Parathyroid adenoma (tissue), 2 donors: Measurements from ENCODE around the gene SUSD6.
"Not testable (repeated sequence)": the region's sequence is repeated elsewhere in the genome, so short reads cannot be mapped to it uniquely, and the experiment has no call there.

ENCODE experiments used
- H2AFZ ChIP-seq: fragments of 300-600 bp; sonication (generic); one replicate; pipeline ENCODE4 v1.7.0; 2017; ENCODE audit warnings: antibody characterized with exemption, mild to moderate bottlenecking
- H3K27ac ChIP-seq: fragments of 300-600 bp; sonication (generic); one replicate; pipeline ENCODE4 v1.7.0; 2017
- H3K27me3 ChIP-seq: fragments of 300-600 bp; sonication (generic); one replicate; pipeline ENCODE4 v1.7.0; 2017; ENCODE audit warnings: low read length; ENCODE audit not compliant: control insufficient read depth, insufficient read depth
- H3K36me3 ChIP-seq: fragments of 300-600 bp; sonication (generic); one replicate; pipeline ENCODE4 v1.7.0; 2017; ENCODE audit warnings: low read length; ENCODE audit not compliant: control insufficient read depth, insufficient read depth
- H3K4me1 ChIP-seq: fragments of 300-600 bp; sonication (generic); one replicate; pipeline ENCODE4 v1.7.0; 2017; ENCODE audit warnings: control low read depth
- H3K4me2 ChIP-seq: fragments of 300-600 bp; sonication (generic); one replicate; pipeline ENCODE4 v1.7.0; 2017; ENCODE audit warnings: low read length
- H3K4me3 ChIP-seq: fragments of 300-600 bp; sonication (generic); one replicate; pipeline ENCODE4 v1.7.0; 2017; ENCODE audit warnings: low read depth, low read length
- H3K79me2 ChIP-seq: fragments of 300-600 bp; sonication (generic); one replicate; pipeline ENCODE4 v1.7.0; 2017; ENCODE audit warnings: control low read depth
- H3K9ac ChIP-seq: fragments of 300-600 bp; sonication (generic); one replicate; pipeline ENCODE4 v1.7.0; 2017; ENCODE audit warnings: mild to moderate bottlenecking
- H3K9me3 ChIP-seq: fragments of 300-600 bp; sonication (generic); one replicate; pipeline ENCODE4 v1.7.0; 2017; ENCODE audit warnings: low read length; ENCODE audit not compliant: control insufficient read depth
- CTCF ChIP-seq: fragments of 300-600 bp; sonication (generic); IDR thresholded peaks from one replicate; pipeline ENCODE4 v1.7.0; 2017; ENCODE audit warnings: antibody characterized with exemption, mild to moderate bottlenecking
- donor health status: primary hyperparathyroidism.

SUSD6 gene

GRCh38 chr14:69696633-69697557 lies 85.5 kb downstream of the SUSD6 start:
- Histone ChIP-seq H3K4me3 (no peak overlapping the region), H3K36me3 (no peaks in the 10 kb centered on the region), H3K79me2 (peaks cover 39% of the 10 kb centered on the region), H3K4me1 (peaks cover 37% of the 10 kb centered on the region), H3K9me3 (no peaks in the 10 kb centered on the region), H3K27me3 (no peaks in the 10 kb centered on the region), H3K27ac (peak overlapping the region; percentile 34), H2AFZ (no peak overlapping the region), H3K9ac (no peak overlapping the region), H3K4me2 (no peak overlapping the region)
- TF ChIP-seq CTCF: no peak

GRCh38 chr14:69698572-69698971 lies 87.2 kb downstream of the SUSD6 start:
- Histone ChIP-seq H3K79me2 (peaks cover 44% of the 10 kb centered on the region), H3K4me1 (peaks cover 43% of the 10 kb centered on the region), H3K36me3 (no peaks in the 10 kb centered on the region), H2AFZ (no peak overlapping the region), H3K4me2 (no peak overlapping the region), H3K27me3 (no peaks in the 10 kb centered on the region), H3K9ac (no peak overlapping the region), H3K27ac (no peak overlapping the region), H3K9me3 (no peaks in the 10 kb centered on the region), H3K4me3 (no peak overlapping the region)
- no peak for TF ChIP-seq CTCF

DNA sequence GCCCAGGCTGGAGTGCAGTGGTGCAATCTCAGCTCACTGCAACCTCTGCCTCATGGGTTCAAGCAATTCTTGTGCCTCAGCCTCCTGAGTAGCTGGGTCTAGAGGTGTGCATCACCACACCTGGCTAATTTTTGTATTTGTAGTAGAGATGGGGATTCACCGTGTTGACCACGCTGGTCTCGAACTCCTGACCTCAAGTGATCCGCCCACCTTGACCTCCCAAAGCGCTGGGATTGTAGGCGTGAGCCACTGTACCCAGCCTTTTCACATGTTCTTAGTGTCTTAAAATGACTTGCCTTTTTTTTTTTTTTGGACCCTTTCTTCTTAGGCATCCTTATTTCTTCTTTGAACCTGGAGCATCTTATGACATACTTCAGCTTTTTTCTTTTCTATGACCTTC lies 87.8 kb downstream of the SUSD6 start:
- Histone ChIP-seq H3K79me2 (peaks cover 44% of the 10 kb centered on the region), H3K4me1 (peaks cover 44% of the 10 kb centered on the region)
- H3K9ac ChIP-seq, H3K36me3 ChIP-seq, H3K27ac ChIP-seq, H3K27me3 ChIP-seq, H3K4me3 ChIP-seq, H3K4me2 ChIP-seq, H3K9me3 ChIP-seq, H2AFZ ChIP-seq: not testable (repeated sequence)

- Histone ChIP-seq H3K9me3 (no peaks in the 10 kb centered on the region), H3K36me3 (no peaks in the 10 kb centered on the region), H3K4me1 (peaks cover 42% of the 10 kb centered on the region), H3K9ac (no peak overlapping the region), H3K27me3 (no peaks in the 10 kb centered on the region), H3K4me3 (no peak overlapping the region), H3K4me2 (no peak overlapping the region), H3K79me2 (peaks cover 44% of the 10 kb centered on the region), H3K27ac (no peak overlapping the region), H2AFZ (no peak overlapping the region)
- TF ChIP-seq CTCF: no peak
Observed at GRCh38 chr14:69699748-69700303, 88.4 kb downstream of the SUSD6 start.

- no peak overlapping the region for H3K27ac ChIP-seq
- TF ChIP-seq CTCF: no peak
Observed at GRCh38 chr14:69700575-69700974, 89.2 kb downstream of the SUSD6 start.

More at GRCh38 chr14:69700575-69700974, 89.2 kb downstream of the SUSD6 start:
- no peak overlapping the region for H3K9ac ChIP-seq
- no peak overlapping the region for H2AFZ ChIP-seq
- H3K4me2 ChIP-seq: no peak overlapping the region
- no peaks in the 10 kb centered on the region for H3K36me3 ChIP-seq
- no peaks in the 10 kb centered on the region for H3K9me3 ChIP-seq
- no peak overlapping the region for H3K4me3 ChIP-seq
- H3K27me3 ChIP-seq: no peaks in the 10 kb centered on the region
- H3K79me2 ChIP-seq: peaks cover 44% of the 10 kb centered on the region
- peaks cover 36% of the 10 kb centered on the region for H3K4me1 ChIP-seq
